KOPT-K1 (cell line): ENCODE results near the gene RNU1-3.
"Not testable (repeated sequence)": the region's sequence is repeated elsewhere in the genome, so short reads cannot be mapped to it uniquely, and the experiment has no call there.

ENCODE experiments used
- H3K27ac ChIP-seq: fragments of 200-600 bp; sonication (generic); 2 replicates; pipeline ENCODE4 v1.5.1; 2016; ENCODE audit warnings: antibody characterized with exemption, mild to moderate bottlenecking, low read depth, low read length; ENCODE audit not compliant: poor library complexity, severe bottlenecking
- H3K36me3 ChIP-seq: fragments of 200-600 bp; sonication (generic); 2 replicates; pipeline ENCODE4 v1.5.1; 2017; ENCODE audit warnings: antibody characterized with exemption, mild to moderate bottlenecking, low read length, moderate library complexity; ENCODE audit not compliant: insufficient read depth
- H3K9me3 ChIP-seq: fragments of 200-600 bp; sonication (generic); 2 replicates; pipeline ENCODE4 v1.5.1; 2017; ENCODE audit warnings: antibody characterized with exemption, low read length, mild to moderate bottlenecking; ENCODE audit not compliant: insufficient read depth, poor library complexity, severe bottlenecking

RNU1-3 gene

GRCh38 chr1:16648250-16648649, 18.5 kb downstream of the RNU1-3 start:
- not testable (repeated sequence) for H3K27ac ChIP-seq, H3K36me3 ChIP-seq, H3K9me3 ChIP-seq

GRCh38 chr1:16647179-16648176, 19.3 kb downstream of the RNU1-3 start:
- H3K36me3 ChIP-seq, H3K9me3 ChIP-seq, H3K27ac ChIP-seq: not testable (repeated sequence)

- not testable (repeated sequence) for H3K36me3 ChIP-seq, H3K9me3 ChIP-seq, H3K27ac ChIP-seq
Measured at GRCh38 chr1:16646716-16647115, 20.0 kb downstream of the RNU1-3 start.

- H3K9me3 ChIP-seq, H3K36me3 ChIP-seq, H3K27ac ChIP-seq: not testable (repeated sequence)
Measured at GRCh38 chr1:16646061-16646664, 20.6 kb downstream of the RNU1-3 start.

GRCh38 chr1:16645271-16646060, 21.3 kb downstream of the RNU1-3 start:
- not testable (repeated sequence) for H3K9me3 ChIP-seq, H3K36me3 ChIP-seq
- H3K27ac ChIP-seq = peak overlapping the region; percentile 75

- not testable (repeated sequence) for H3K9me3 ChIP-seq, H3K36me3 ChIP-seq
- H3K27ac ChIP-seq = peak overlapping the region; percentile 75
Measured at GRCh38 chr1:16644482-16645270, 22.1 kb downstream of the RNU1-3 start.

GRCh38 chr1:16644193-16644481, 22.6 kb downstream of the RNU1-3 start:
- H3K36me3 ChIP-seq = no peaks in the 10 kb centered on the region
- no peaks in the 10 kb centered on the region for H3K9me3 ChIP-seq
- peak overlapping the region; percentile 75 for H3K27ac ChIP-seq

- not testable (repeated sequence) for H3K36me3 ChIP-seq, H3K9me3 ChIP-seq
- peak overlapping the region; percentile 75 for H3K27ac ChIP-seq
Measured at GRCh38 chr1:16643476-16644192, 23.1 kb downstream of the RNU1-3 start.

- H3K36me3 ChIP-seq, H3K27ac ChIP-seq, H3K9me3 ChIP-seq: not testable (repeated sequence)
Measured at GRCh38 chr1:16643001-16643411, 23.7 kb downstream of the RNU1-3 start.

GRCh38 chr1:16642025-16642966, 24.5 kb downstream of the RNU1-3 start:
- H3K9me3 ChIP-seq, H3K36me3 ChIP-seq, H3K27ac ChIP-seq: not testable (repeated sequence)

GRCh38 chr1:16641159-16641975, 25.4 kb downstream of the RNU1-3 start:
- H3K9me3 ChIP-seq, H3K36me3 ChIP-seq, H3K27ac ChIP-seq: not testable (repeated sequence)

- H3K36me3 ChIP-seq, H3K9me3 ChIP-seq, H3K27ac ChIP-seq: not testable (repeated sequence)
Measured at GRCh38 chr1:16639091-16640031, 27.4 kb downstream of the RNU1-3 start.
